Astrocyte of the cerebellum (primary cell): ENCODE measurements around the gene DLD.
A peak's percentile ranks its signal among the peaks of the same experiment; 100 is the strongest.

Experiments used
- DNase-seq: peaks from one replicate; pipeline ENCODE4 v3.0.0-alpha.2; 2011; ENCODE audit warnings: low read depth
- H3K4me3 ChIP-seq: 2 replicates; pipeline ENCODE4 v1.5.1; 2011; ENCODE audit warnings: mild to moderate bottlenecking, low read depth, low read length, moderate library complexity
- in situ Hi-C: cut with HindIII; loops from 2 replicates; pipeline ENCODE4 v1.10.0; 2017; ENCODE audit warnings: low sequenced_read_pairs
- TF ChIP-seq, protein P1 (sequence below): IDR thresholded peaks from 2 replicates; pipeline ENCODE4 v1.5.1; 2012; ENCODE audit warnings: low read length, low read depth, moderate library complexity, mild to moderate bottlenecking; ENCODE audit errors: missing control alignments

The DLD gene

GRCh38 chr7:107858280-107858679, 32.7 kb upstream of the DLD start:
- no peak overlapping the region for H3K4me3 ChIP-seq
- in situ Hi-C loops, result no loop called here
- TF ChIP-seq, protein P1, sequence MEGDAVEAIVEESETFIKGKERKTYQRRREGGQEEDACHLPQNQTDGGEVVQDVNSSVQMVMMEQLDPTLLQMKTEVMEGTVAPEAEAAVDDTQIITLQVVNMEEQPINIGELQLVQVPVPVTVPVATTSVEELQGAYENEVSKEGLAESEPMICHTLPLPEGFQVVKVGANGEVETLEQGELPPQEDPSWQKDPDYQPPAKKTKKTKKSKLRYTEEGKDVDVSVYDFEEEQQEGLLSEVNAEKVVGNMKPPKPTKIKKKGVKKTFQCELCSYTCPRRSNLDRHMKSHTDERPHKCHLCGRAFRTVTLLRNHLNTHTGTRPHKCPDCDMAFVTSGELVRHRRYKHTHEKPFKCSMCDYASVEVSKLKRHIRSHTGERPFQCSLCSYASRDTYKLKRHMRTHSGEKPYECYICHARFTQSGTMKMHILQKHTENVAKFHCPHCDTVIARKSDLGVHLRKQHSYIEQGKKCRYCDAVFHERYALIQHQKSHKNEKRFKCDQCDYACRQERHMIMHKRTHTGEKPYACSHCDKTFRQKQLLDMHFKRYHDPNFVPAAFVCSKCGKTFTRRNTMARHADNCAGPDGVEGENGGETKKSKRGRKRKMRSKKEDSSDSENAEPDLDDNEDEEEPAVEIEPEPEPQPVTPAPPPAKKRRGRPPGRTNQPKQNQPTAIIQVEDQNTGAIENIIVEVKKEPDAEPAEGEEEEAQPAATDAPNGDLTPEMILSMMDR, result no peak
- no peak for DNase-seq

DNA sequence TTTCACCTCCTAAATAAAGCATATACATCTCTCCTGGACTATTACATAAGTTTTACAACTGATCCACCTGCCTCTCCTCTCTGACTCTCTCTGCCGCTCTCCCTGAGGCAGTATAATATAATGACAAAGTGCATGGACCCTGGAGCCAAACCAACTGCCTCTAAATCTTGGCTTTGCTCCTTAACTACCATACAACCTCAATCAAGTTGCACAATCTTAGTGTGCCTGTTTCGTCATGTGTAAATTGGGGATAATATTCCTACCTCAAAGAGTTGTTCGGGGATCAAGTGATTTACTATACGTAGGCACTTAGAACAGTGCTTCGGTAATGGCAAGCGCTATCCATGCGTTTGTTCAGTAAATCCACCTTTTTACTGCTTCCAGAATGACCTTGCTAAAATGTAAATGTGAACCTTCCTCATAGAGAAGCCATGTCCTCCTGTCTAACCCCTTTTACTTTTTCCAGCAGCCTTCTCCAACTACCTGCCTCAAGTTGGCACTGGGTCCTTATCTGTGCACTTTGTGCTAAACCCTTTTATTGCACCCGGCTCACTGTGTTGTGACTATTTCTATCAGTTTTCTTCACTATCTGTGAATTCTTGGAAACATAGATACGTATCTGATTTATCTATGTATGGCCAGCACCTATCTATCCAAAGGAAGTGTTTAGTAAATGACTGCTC, 30.6 kb upstream of the DLD start:
- in situ Hi-C loops, result no loop called here
- no peak for DNase-seq
- TF ChIP-seq, protein P1, result no peak
- no peak overlapping the region for H3K4me3 ChIP-seq

- TF ChIP-seq, protein P1, result no peak
- in situ Hi-C loops, result no loop called here
- H3K4me3 ChIP-seq, result no peak overlapping the region
- peak; percentile 85 for DNase-seq
These were observed 29.9 kb upstream of the DLD start for GRCh38 chr7:107860981-107861652.

DNA sequence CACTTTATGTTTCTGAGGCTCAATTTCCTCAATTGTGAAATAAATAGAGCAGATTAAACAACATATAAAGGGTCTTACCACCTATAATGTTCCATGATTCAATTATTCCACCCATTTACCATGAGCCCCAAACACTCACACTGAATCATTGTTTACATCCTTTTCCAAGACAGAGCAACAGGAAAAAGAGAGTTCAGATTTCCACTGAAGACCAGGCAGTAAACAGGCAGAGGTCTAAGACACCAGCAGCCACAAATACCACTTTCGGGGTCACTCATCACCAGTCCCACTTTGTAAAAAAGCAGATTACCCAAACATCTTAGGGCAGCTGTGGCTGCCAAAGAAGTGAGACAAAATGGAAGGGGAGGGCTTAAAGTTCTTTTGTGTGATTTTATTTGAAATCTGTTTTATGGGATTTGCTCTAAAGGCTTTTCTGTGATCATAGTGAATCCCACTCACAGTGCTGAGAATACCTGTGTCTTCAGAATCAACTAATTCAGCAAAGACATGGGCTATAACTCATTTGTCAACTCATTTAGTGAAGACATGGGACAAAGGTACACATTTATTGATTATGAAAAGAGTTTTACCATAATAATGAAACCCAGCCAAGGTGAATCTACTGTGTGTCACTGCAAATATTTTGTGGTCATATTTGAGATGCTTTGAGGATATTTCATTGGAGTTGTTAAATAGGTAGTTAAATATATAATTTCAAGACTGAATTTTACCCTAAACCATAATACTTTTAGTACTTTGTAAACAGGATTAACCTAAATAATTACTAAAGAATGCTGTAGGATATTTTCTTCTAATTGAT, 24.8 kb upstream of the DLD start:
- in situ Hi-C loops, result no loop called here
- H3K4me3 ChIP-seq, result no peak overlapping the region
- TF ChIP-seq, protein P1, result no peak
- DNase-seq, result no peak

GRCh38 chr7:107867858-107868466, 23.0 kb upstream of the DLD start:
- TF ChIP-seq, protein P1, result no peak
- in situ Hi-C loops, result no loop called here
- no peak overlapping the region for H3K4me3 ChIP-seq
- DNase-seq, result no peak

DNA sequence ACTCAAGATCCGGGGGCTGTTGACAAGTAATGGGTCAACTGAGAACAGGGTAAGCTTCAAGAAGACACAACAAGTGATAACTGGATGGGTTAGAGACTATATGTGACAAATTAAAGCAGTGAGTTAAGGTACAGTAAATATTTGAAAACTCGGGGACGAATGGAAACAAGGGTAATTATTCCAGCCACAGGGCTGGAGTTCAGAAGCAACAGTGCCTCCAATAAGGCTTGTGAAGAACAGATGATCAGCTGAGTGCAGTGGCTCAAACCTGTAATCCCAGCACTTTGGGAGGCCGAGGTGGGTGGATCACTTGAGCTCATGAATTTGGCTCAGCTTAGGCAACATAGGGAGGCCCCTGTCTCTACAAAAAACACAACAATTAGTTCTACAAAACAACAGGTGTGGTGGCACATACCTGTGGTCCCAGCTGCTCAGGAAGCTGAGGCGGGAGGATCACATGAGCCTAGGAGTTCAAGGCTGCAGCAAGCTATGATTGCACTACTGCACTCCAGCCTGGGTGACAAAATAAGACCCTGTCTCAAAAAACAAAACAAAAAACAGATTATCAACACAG, 20.5 kb upstream of the DLD start:
- no peak for DNase-seq
- H3K4me3 ChIP-seq, result no peak overlapping the region
- TF ChIP-seq, protein P1, result no peak
- in situ Hi-C loops, result loop anchor here (10.0 kb wide), 1 partner anchor 126 kb away; the partner anchor contains the start of gene CBLL1
